ENCODE measurements around the gene KCNS3.

KCNS3 gene

GRCh38 chr2:17879137-17879912, 858 bp downstream of the KCNS3 start:
- peak; percentile 61 for DNase-seq

GRCh38 chr2:17879913-17880274, 1.4 kb downstream of the KCNS3 start:
- DNase-seq = no peak

GRCh38 chr2:17892770-17893534, 14.5 kb downstream of the KCNS3 start:
- no peak for DNase-seq

GRCh38 chr2:17894005-17894404, 15.5 kb downstream of the KCNS3 start:
- DNase-seq = no peak

- peak; percentile 25 for DNase-seq
Measured at GRCh38 chr2:17894556-17894955, 16.1 kb downstream of the KCNS3 start.

GRCh38 chr2:17899871-17900270, 21.4 kb downstream of the KCNS3 start:
- DNase-seq = no peak

- peak; percentile 59 for DNase-seq
Measured at GRCh38 chr2:17901246-17901645, 22.8 kb downstream of the KCNS3 start.

GRCh38 chr2:17910980-17911379, 32.5 kb downstream of the KCNS3 start:
- DNase-seq = no peak

- no peak for DNase-seq
Measured at GRCh38 chr2:17911491-17912260, 33.2 kb downstream of the KCNS3 start.

GRCh38 chr2:17912266-17912691, 33.8 kb downstream of the KCNS3 start:
- peak; percentile 33 for DNase-seq

GRCh38 chr2:17915099-17915498, 36.6 kb downstream of the KCNS3 start:
- no peak for DNase-seq

GRCh38 chr2:17915811-17916518, 37.5 kb downstream of the KCNS3 start:
- DNase-seq = no peak

GRCh38 chr2:17916584-17916983, 38.1 kb downstream of the KCNS3 start:
- DNase-seq = no peak

GRCh38 chr2:17918789-17919188, 40.3 kb downstream of the KCNS3 start:
- DNase-seq = peak; percentile 41

- no peak for DNase-seq
Measured at GRCh38 chr2:17930773-17931172, 52.3 kb downstream of the KCNS3 start.

GRCh38 chr2:17933256-17933655, 54.8 kb downstream of the KCNS3 start:
- DNase-seq = no peak

- DNase-seq = peak; percentile 30
Measured at GRCh38 chr2:17934721-17935120, 56.3 kb downstream of the KCNS3 start.

- no peak for DNase-seq
Measured at GRCh38 chr2:17935242-17935885, 56.9 kb downstream of the KCNS3 start.

- no peak for DNase-seq
Measured at GRCh38 chr2:17936599-17936998, 58.1 kb downstream of the KCNS3 start.

- DNase-seq = peak; percentile 26
Measured at GRCh38 chr2:17940091-17940630, 61.7 kb downstream of the KCNS3 start.

- no peak for DNase-seq
Measured at GRCh38 chr2:17943444-17943843, 65.0 kb downstream of the KCNS3 start.

- DNase-seq = no peak
Measured at GRCh38 chr2:17947113-17947512, 68.6 kb downstream of the KCNS3 start.
